H1 (cell line): Measurements from ENCODE around the gene STYXL1. TPM values are rescaled to one million over a fixed set of nuclear protein-coding genes. Genes with fewer than 3 reads are reported as not detected.

Source experiments
- CTCF ChIA-PET: fragments of 300-600 bp; sonication (Branson Sonifier 250); formaldehyde crosslinking; loops from one replicate; lab custom pipeline; 2021; ENCODE audit not compliant: partially characterized antibody; lab: Charles Lee
- POLR2A ChIA-PET: fragments of 300-600 bp; sonication (Branson Sonifier 250); formaldehyde crosslinking; loops from one replicate; lab custom pipeline; 2021; ENCODE audit warnings: inconsistent platforms; ENCODE audit not compliant: partially characterized antibody; lab: Charles Lee
- DNase-seq, 2 experiments: peaks; one replicate each; pipeline versions ENCODE4 v3.0.0 to v3.0.0-alpha.2; 2010 to 2022; ENCODE audit warnings: low spot score in 2 of 2, low read depth in 1 of 2, mixed read lengths in 1 of 2
- FAIRE-seq: peaks from 2 replicates; lab custom pipeline; 2011; peaks lifted over from hg19 to GRCh38; lab: Jason Lieb, UNC
- H2AFZ ChIP-seq: 2 replicates; pipeline ENCODE4 v1.8.1; 2012; ENCODE audit warnings: low read length, inconsistent platforms
- H2AK5ac ChIP-seq: 2 replicates; pipeline ENCODE4 v1.6.1; 2013; ENCODE audit warnings: low read depth, low read length
- H2BK120ac ChIP-seq: replicated peaks from 2 replicates; pipeline ENCODE3; 2013; ENCODE audit warnings: low read depth, low read length, inconsistent platforms
- H2BK12ac ChIP-seq: 2 replicates; pipeline ENCODE4 v1.6.1; 2013; ENCODE audit warnings: low read depth, low read length
- H2BK15ac ChIP-seq: 2 replicates; pipeline ENCODE4 v1.6.1; 2013; ENCODE audit warnings: low read length
- H2BK20ac ChIP-seq: 2 replicates; pipeline ENCODE4 v1.6.1; 2013; ENCODE audit warnings: low read length
- H2BK5ac ChIP-seq: 2 replicates; pipeline ENCODE4 v1.6.1; 2013; ENCODE audit warnings: low read depth, low read length
- H3K14ac ChIP-seq: 2 replicates; pipeline ENCODE4 v1.6.1; 2013; ENCODE audit warnings: inconsistent platforms; ENCODE audit not compliant: insufficient read length
- H3K18ac ChIP-seq: 2 replicates; pipeline ENCODE4 v1.6.1; 2013; ENCODE audit warnings: low read length; ENCODE audit errors: extremely low read depth
- H3K23ac ChIP-seq: 2 replicates; pipeline ENCODE4 v1.6.1; 2013; ENCODE audit warnings: inconsistent platforms; ENCODE audit not compliant: insufficient read length
- H3K23me2 ChIP-seq: 2 replicates; pipeline ENCODE4 v1.6.1; 2013; ENCODE audit warnings: low read depth, low read length
- H3K27ac ChIP-seq: 2 replicates; pipeline ENCODE4 v1.6.1; 2011; ENCODE audit warnings: low read depth, low read length, inconsistent platforms
- H3K27me3 ChIP-seq, 4 experiments: replicated peaks in 1 of 4; 1 replicate in 1 of 4; 2 replicates in 3 of 4; pipeline versions ENCODE4 v1.6.1 to v1.8.1; 2011 to 2013; ENCODE audit warnings: low read length in 3 of 4, mild to moderate bottlenecking in 3 of 4, inconsistent platforms in 2 of 4, mixed read lengths in 2 of 4, moderate library complexity in 1 of 4; ENCODE audit not compliant: control insufficient read depth in 3 of 4, insufficient read depth in 3 of 4; ENCODE audit errors: extremely low read depth in 1 of 4
- H3K36me3 ChIP-seq, 4 experiments: 2 replicates each; pipeline versions ENCODE4 v1.6.1 to v1.8.1; 2011 to 2013; ENCODE audit warnings: mild to moderate bottlenecking in 4 of 4, low read length in 3 of 4, moderate library complexity in 2 of 4, control low read depth in 1 of 4, inconsistent platforms in 1 of 4; ENCODE audit not compliant: insufficient read depth in 4 of 4, control insufficient read depth in 2 of 4
- H3K4ac ChIP-seq: replicated peaks from 2 replicates; pipeline ENCODE3; 2013; ENCODE audit warnings: low read length, low read depth, mixed read lengths, inconsistent platforms; ENCODE audit not compliant: insufficient read length
- H3K4me1 ChIP-seq, 4 experiments: replicated peaks in 1 of 4; 1 replicate in 1 of 4; 2 replicates in 3 of 4; pipeline versions ENCODE4 v1.6.1 to v1.8.1; 2011 to 2013; ENCODE audit warnings: low read length in 3 of 4, inconsistent platforms in 2 of 4, mixed read lengths in 1 of 4; ENCODE audit not compliant: insufficient read depth in 4 of 4, control insufficient read depth in 3 of 4
- H3K4me2 ChIP-seq, 2 experiments: 2 replicates each; pipeline versions ENCODE4 v1.6.1 to v1.8.1; 2011 to 2013; ENCODE audit warnings: low read depth in 2 of 2, low read length in 2 of 2, control low read depth in 1 of 2, inconsistent platforms in 1 of 2, mild to moderate bottlenecking in 1 of 2; ENCODE audit not compliant: insufficient read depth in 1 of 2
- H3K4me3 ChIP-seq, 4 experiments: fragments of 200-600, 300-600 bp in 1 of 4; sonication (generic), shearing (Covaris generic), sonication (Bioruptor Twin) in 1 of 4; 2 replicates each; pipeline versions ENCODE4 v1.5.1 to v1.8.1; 2011 to 2016; ENCODE audit warnings: low read length in 4 of 4, low read depth in 3 of 4, control low read depth in 2 of 4, inconsistent platforms in 2 of 4, mild to moderate bottlenecking in 2 of 4, mixed read lengths in 1 of 4, moderate library complexity in 1 of 4; ENCODE audit not compliant: insufficient read depth in 2 of 4; ENCODE audit errors: extremely low read depth in 1 of 4
- H3K56ac ChIP-seq: replicated peaks from 2 replicates; pipeline ENCODE3; 2013; ENCODE audit warnings: low read depth, mild to moderate bottlenecking, mixed read lengths, low read length, inconsistent platforms; ENCODE audit not compliant: insufficient read length
- H3K79me1 ChIP-seq: 2 replicates; pipeline ENCODE4 v1.6.1; 2013; ENCODE audit warnings: low read depth, low read length, control low read depth
- H3K79me2 ChIP-seq, 2 experiments: 2 replicates each; pipeline versions ENCODE4 v1.6.1 to v1.8.1; 2012 to 2013; ENCODE audit warnings: low read length in 2 of 2, mild to moderate bottlenecking in 2 of 2, inconsistent platforms in 1 of 2; ENCODE audit not compliant: insufficient read depth in 2 of 2, control insufficient read depth in 1 of 2
- H3K9ac ChIP-seq, 4 experiments: replicated peaks in 1 of 4; 1 replicate in 1 of 4; 2 replicates in 3 of 4; pipeline versions ENCODE4 v1.6.1 to v1.8.1; 2011 to 2013; ENCODE audit warnings: low read depth in 3 of 4, low read length in 3 of 4, control low read depth in 2 of 4, mild to moderate bottlenecking in 2 of 4, moderate library complexity in 2 of 4, inconsistent platforms in 1 of 4; ENCODE audit errors: extremely low read depth in 1 of 4
- H3K9me3 ChIP-seq, 2 experiments: 2 replicates each; pipeline versions ENCODE4 v1.6.1 to v1.8.1; 2012 to 2013; ENCODE audit warnings: mild to moderate bottlenecking in 2 of 2, moderate library complexity in 2 of 2, control low read depth in 1 of 2, inconsistent platforms in 1 of 2, low read depth in 1 of 2, low read length in 1 of 2, mixed read lengths in 1 of 2; ENCODE audit not compliant: insufficient read depth in 2 of 2
- H4K20me1 ChIP-seq, 2 experiments: replicated peaks in 1 of 2; 2 replicates each; pipeline versions ENCODE3 to v1.8.1; 2011 to 2013; ENCODE audit warnings: inconsistent platforms in 2 of 2, low read length in 2 of 2, mild to moderate bottlenecking in 1 of 2; ENCODE audit not compliant: insufficient read depth in 2 of 2, control insufficient read depth in 1 of 2
- H4K5ac ChIP-seq: 2 replicates; pipeline ENCODE4 v1.6.1; 2013; ENCODE audit warnings: low read length, low read depth, mixed read lengths, inconsistent platforms; ENCODE audit not compliant: insufficient read length
- H4K8ac ChIP-seq: 2 replicates; pipeline ENCODE4 v1.8.0; 2013; ENCODE audit warnings: mild to moderate bottlenecking, moderate library complexity, low read length, inconsistent platforms; ENCODE audit not compliant: insufficient read depth; ENCODE audit errors: extremely low read depth
- H4K91ac ChIP-seq: replicated peaks from 2 replicates; pipeline ENCODE3; 2013; ENCODE audit warnings: low read length, mixed read lengths, inconsistent platforms; ENCODE audit not compliant: insufficient read length
- BACH1 ChIP-seq: IDR thresholded peaks from 2 replicates; pipeline ENCODE4 v1.6.1; 2012; ENCODE audit warnings: low read length, improper control_type of control experiment
- CEBPB ChIP-seq: IDR thresholded peaks from 2 replicates; pipeline ENCODE4 v1.6.1; 2012; ENCODE audit warnings: low read depth, low read length
- KDM1A ChIP-seq: fragments of 200-600, 300-600 bp; sonication (generic); IDR thresholded peaks from 2 replicates; pipeline ENCODE4 v1.7.1; 2016; ENCODE audit warnings: mild to moderate bottlenecking, low read length, borderline replicate concordance
- KDM4A ChIP-seq: IDR thresholded peaks from one replicate; pipeline ENCODE4 v1.7.1; 2012; ENCODE audit warnings: low read depth, mild to moderate bottlenecking, moderate library complexity, low read length, inconsistent platforms; ENCODE audit not compliant: severe bottlenecking
- KDM5A ChIP-seq: fragments of 200-600 bp; IDR thresholded peaks from 2 replicates; pipeline ENCODE4 v1.7.1; 2012; ENCODE audit warnings: mild to moderate bottlenecking, low read length, inconsistent platforms, mixed read lengths
- NANOG ChIP-seq: IDR thresholded peaks from 2 replicates; pipeline ENCODE4 v1.6.1; 2011; ENCODE audit warnings: low read length, low read depth, mild to moderate bottlenecking, inconsistent platforms; ENCODE audit not compliant: insufficient read depth, poor library complexity, severe bottlenecking
- RAD21 ChIP-seq, 2 experiments: IDR thresholded peaks in 1 of 2; conservative IDR thresholded peaks in 1 of 2; 2 replicates each; pipeline ENCODE4 v1.6.1; 2011; ENCODE audit warnings: low read depth in 2 of 2, low read length in 2 of 2, improper control_type of control experiment in 1 of 2, inconsistent platforms in 1 of 2, mild to moderate bottlenecking in 1 of 2, moderate library complexity in 1 of 2
- SP2 ChIP-seq: IDR thresholded peaks from 2 replicates; pipeline ENCODE4 v1.6.1; 2012; ENCODE audit warnings: mild to moderate bottlenecking, low read length, inconsistent platforms
- ZNF274 ChIP-seq: IDR thresholded peaks from 2 replicates; pipeline ENCODE4 v1.7.0; 2012; ENCODE audit warnings: low read length, borderline replicate concordance; ENCODE audit errors: extremely low read depth
- WGBS, 2 experiments: shearing (Covaris generic) in 1 of 2; methylation state at CpG; one replicate each; pipeline versions ENCODE4 v1.1.6 to v1.1.7; 2013 to 2015; ENCODE audit warnings: low lambda C conversion rate in 2 of 2, mixed read lengths in 2 of 2, inconsistent platforms in 1 of 2, low coverage in 1 of 2, missing lambda C conversion rate in 1 of 2; ENCODE audit not compliant: insufficient replicate concordance in 2 of 2, insufficient coverage in 1 of 2, insufficient read length in 1 of 2; ENCODE audit errors: extremely low coverage in 1 of 2, missing lambda C conversion rate in 1 of 2; 5-methylcytosine and 5-hydroxymethylcytosine counted together
- polyA plus RNA-seq, 7 experiments: library from polyadenylated mRNA; depleted of rRNA in 3 of 7; stranded (reverse) in 5 of 7; unstranded in 2 of 7; fragments of >200 nt in 5 of 7; fragments of 200-250 nt in 2 of 7; gene quantifications; 1 replicate in 5 of 7; 2 replicates in 1 of 7; 4 replicates in 1 of 7; pipeline versions ENCODE4 v1.2.1 to v1.2.3, GENCODE V29; 2011 to 2013; ENCODE audit warnings: missing spikeins in 2 of 7, mixed read lengths in 2 of 7
- total RNA-seq: library from RNA; stranded (reverse); fragmentation: NEBNext Ultra II Directional; extraction: Animal tissue kit (Norgen Biotek cat#: 25700); gene quantifications from 2 replicates; pipeline ENCODE4 v1.2.1, GENCODE V29; 2021
- TF ChIP-seq, protein P1 (sequence below), 3 experiments: IDR thresholded peaks; 1 replicate in 2 of 3; 2 replicates in 1 of 3; pipeline versions ENCODE4 v1.5.1 to v1.6.1; 2011; ENCODE audit warnings: low read length in 3 of 3, mild to moderate bottlenecking in 3 of 3, inconsistent platforms in 2 of 3, low read depth in 1 of 3, moderate library complexity in 1 of 3; ENCODE audit not compliant: insufficient read depth in 1 of 3; ENCODE audit errors: control extremely low read depth in 1 of 3

The STYXL1 gene
- total and polyA plus RNA-seq, 2 of the 8 experiments (the other 6 are each of a cell fraction or from before 2014, with no cell fraction given): 32.3 to 53.9 TPM

- no peaks in the 10 kb centered on the region for H3K4me1 ChIP-seq
- DNase-seq (peak; percentile 38 to 90), FAIRE-seq (peak; percentile 13)
- H3K9ac ChIP-seq: no peak overlapping the region
- H2AFZ ChIP-seq: no peak overlapping the region
- no peak overlapping the region for H4K8ac ChIP-seq
- no peaks in the 10 kb centered on the region for H3K79me1 ChIP-seq
- no peak overlapping the region for H4K5ac ChIP-seq
- no peak overlapping the region for H2BK15ac ChIP-seq
- no peaks in the 10 kb centered on the region for H3K79me2 ChIP-seq
- H3K36me3 ChIP-seq: no peaks in the 10 kb centered on the region; a peak in 3 of 8 replicates
- H3K23ac ChIP-seq: no peak overlapping the region
- no peaks in the 10 kb centered on the region for H4K20me1 ChIP-seq
- H3K4me3 ChIP-seq: no peak overlapping the region
- no peak overlapping the region for H2BK120ac ChIP-seq
- no peak overlapping the region for H3K4me2 ChIP-seq
- H3K18ac ChIP-seq: no peak overlapping the region
- no peak overlapping the region for H3K27ac ChIP-seq
- no peak overlapping the region for H3K4ac ChIP-seq
- H3K23me2 ChIP-seq: no peaks in the 10 kb centered on the region
- H4K91ac ChIP-seq: no peak overlapping the region
- CTCF ChIA-PET: interaction anchor here (0.6 to 5.3 kb wide), 50 partner anchors 9 to 446 kb away, joined by 3 to 57 read pairs (median 4); partner anchors contain the start of genes MDH2, POR, STYXL1 and TMEM120A
- POLR2A ChIA-PET: interaction anchor here (1.1 to 1.6 kb wide), 2 partner anchors 27 to 178 kb away, joined by 3 read pairs; partner anchors contain the start of gene STYXL1
- no peaks in the 10 kb centered on the region for H3K9me3 ChIP-seq
- H2AK5ac ChIP-seq: no peak overlapping the region
- H3K27me3 ChIP-seq: no peaks in the 10 kb centered on the region
- no peak overlapping the region for H3K56ac ChIP-seq
- WGBS, 2 experiments: 52% methylated on average over 6 of the region's 6 CpGs; no CpG with 5 or more reads in 1 of the 2 experiments
- no peak overlapping the region for H3K14ac ChIP-seq
- no peak overlapping the region for H2BK20ac ChIP-seq
- H2BK12ac ChIP-seq: no peak overlapping the region
- H2BK5ac ChIP-seq: no peak overlapping the region
- no peak; the same call in 1 of the 2 replicates for TF ChIP-seq KDM5A
- peak; percentile 97 to 98 for TF ChIP-seq RAD21 (IDR thresholded peaks at IDR 0.05 in 1 of 2, conservative IDR thresholded peaks at IDR 0.05 in 1 of 2; ENCODE audit: low read depth in 2 of 2, low read length in 2 of 2)
- no peak for TF ChIP-seq KDM1A
- TF ChIP-seq KDM4A: no peak
- TF ChIP-seq, protein P1, sequence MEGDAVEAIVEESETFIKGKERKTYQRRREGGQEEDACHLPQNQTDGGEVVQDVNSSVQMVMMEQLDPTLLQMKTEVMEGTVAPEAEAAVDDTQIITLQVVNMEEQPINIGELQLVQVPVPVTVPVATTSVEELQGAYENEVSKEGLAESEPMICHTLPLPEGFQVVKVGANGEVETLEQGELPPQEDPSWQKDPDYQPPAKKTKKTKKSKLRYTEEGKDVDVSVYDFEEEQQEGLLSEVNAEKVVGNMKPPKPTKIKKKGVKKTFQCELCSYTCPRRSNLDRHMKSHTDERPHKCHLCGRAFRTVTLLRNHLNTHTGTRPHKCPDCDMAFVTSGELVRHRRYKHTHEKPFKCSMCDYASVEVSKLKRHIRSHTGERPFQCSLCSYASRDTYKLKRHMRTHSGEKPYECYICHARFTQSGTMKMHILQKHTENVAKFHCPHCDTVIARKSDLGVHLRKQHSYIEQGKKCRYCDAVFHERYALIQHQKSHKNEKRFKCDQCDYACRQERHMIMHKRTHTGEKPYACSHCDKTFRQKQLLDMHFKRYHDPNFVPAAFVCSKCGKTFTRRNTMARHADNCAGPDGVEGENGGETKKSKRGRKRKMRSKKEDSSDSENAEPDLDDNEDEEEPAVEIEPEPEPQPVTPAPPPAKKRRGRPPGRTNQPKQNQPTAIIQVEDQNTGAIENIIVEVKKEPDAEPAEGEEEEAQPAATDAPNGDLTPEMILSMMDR (IDR thresholded peaks at IDR 0.05; ENCODE audit: control extremely low read depth in 1 of 3, insufficient read depth in 1 of 3, low read depth in 1 of 3, low read length in 3 of 3): peak; percentile 94 to 96 (median 94)
- TF ChIP-seq ZNF274: no peak
- no peak for TF ChIP-seq BACH1
- no peak for TF ChIP-seq NANOG
- TF ChIP-seq CEBPB: no peak
- TF ChIP-seq SP2: no peak
Observed at GRCh38 chr7:76020031-76020714, 27.6 kb downstream of the STYXL1 start.
